GM18498 (cell line): Measurements from ENCODE around the gene GPR160.
"Not testable (repeated sequence)": the region's sequence is repeated elsewhere in the genome, so short reads cannot be mapped to it uniquely, and the experiment has no call there.

Source experiments
- ATAC-seq: cut with Tn5 transposase; IDR thresholded peaks from one replicate; pipeline ENCODE4 v1.9.1; 2021; ENCODE audit warnings: mild to moderate bottlenecking, moderate library complexity; ENCODE audit not compliant: unreplicated experiment

GPR160 gene

DNA sequence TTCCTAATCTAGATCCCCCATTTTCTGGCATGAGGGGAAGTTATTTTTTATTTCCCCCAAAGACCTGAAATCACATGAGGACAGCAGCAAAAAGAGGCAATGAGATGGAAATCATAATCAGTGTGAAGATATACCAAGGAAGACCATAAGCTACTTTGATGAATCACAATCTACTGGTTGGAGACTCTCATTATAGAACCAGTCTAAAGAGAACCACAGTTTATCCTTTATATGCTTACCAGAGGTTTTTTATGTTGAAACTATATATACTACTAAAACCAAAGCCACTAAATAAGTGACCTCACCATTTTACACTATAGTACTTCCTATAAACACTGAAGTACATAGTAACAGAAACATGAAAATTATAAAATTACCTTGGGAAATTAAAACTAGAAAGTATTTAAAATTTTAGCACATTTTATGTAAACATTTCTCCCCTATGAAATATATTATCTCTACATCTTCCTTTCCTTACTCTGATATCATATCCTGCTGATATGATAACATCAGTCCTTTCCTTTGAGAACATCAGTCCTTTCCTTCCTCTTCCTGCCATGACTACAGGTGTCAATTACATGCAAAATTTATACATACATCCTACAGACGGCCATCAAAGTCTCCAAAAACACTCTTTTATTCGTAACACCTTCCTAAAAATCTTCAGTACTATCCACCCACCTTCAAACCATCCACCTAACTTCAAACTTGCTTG, 71.9 kb downstream of the GPR160 start:
- no peak for ATAC-seq

DNA sequence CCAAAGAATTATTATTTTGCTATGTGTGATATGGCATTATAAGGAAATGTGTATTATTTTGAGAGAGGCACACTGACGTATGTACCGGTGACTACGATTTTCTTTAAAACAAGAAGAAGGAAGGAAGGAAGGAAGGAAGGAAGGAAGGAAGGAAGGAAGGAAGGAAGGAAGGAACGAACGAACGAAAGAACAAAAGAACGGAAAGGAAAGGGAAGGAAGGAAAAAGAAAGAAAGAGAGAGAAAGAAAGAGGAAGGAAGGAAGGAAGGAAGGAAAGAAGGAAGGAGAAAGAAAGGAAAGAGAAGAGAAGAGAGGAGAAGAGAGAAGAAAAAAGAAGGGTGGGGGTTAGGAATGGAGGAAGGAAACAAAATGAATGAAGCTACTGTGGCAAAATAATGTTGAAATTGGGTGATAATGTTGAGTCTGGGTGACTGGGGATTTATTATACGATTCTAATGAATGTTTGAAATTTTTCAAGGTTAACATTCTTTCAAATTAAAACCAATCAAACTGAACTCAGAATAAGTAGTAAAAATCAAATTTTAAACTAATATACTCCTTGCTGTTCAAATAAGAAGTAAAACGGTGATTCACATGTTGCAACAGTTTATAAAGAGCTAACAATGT, 73.5 kb downstream of the GPR160 start:
- ATAC-seq, result no peak

GRCh38 chr3:170114165-170114564, 76.4 kb downstream of the GPR160 start:
- ATAC-seq, result not testable (repeated sequence)

DNA sequence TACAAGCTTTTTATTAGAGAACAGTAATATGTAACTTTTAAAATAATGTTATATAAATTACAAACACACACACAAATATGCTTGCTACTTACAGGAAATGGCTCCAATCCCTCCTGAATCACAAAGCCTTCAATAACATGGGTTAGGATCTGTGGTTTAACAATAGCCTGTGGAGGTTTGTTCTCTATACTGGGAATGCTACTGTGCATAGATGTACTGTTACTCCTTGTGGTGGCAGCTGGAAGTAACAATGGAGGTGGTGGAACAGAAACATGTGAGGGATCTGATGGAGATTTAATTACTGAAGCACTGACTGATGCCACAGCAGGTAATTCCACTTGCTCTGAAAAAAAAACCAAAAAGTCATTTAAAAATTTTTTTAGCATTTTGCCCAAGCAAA, 79.3 kb downstream of the GPR160 start:
- ATAC-seq, result no peak

GRCh38 chr3:170128259-170128976, 90.6 kb downstream of the GPR160 start:
- peak; percentile 88 for ATAC-seq

- ATAC-seq, result peak; percentile 49
Measured at GRCh38 chr3:170128977-170129431, 91.2 kb downstream of the GPR160 start.

GRCh38 chr3:170130532-170130931, 92.7 kb downstream of the GPR160 start:
- ATAC-seq, result no peak

DNA sequence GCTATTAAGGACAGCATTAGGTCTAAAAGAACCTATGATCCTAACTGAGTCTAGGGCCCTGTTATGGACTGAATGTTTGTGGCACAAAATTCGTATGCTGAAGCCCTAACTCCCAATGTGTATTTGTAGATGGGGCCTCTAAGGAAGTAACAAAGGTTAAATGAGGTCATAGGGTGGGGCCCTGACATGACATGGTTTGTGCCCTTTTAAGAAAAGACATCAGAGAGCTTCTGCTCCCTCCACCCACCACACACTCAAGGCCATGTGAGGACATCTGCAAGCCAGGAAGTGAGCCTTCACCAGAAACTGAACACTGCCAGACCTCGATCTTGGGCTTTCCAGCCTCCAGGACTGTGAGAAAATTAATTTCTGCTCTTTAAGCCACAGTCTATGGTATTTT, 94.5 kb downstream of the GPR160 start:
- no peak for ATAC-seq
